GM23248 (cell line): ENCODE data around the gene IP6K1. TPM values are rescaled to one million over a fixed set of nuclear protein-coding genes. Genes with fewer than 3 reads are reported as not detected.

Source experiments
- DNase-seq: peaks from one replicate; pipeline ENCODE4 v3.0.0-alpha.2; 2015
- H2AFZ ChIP-seq: fragments of 200-600 bp; sonication (generic); 2 replicates; pipeline ENCODE4 v1.6.1; 2016; ENCODE audit warnings: antibody characterized with exemption
- H3F3A ChIP-seq: fragments of 200-600 bp; sonication (generic); 2 replicates; pipeline ENCODE4 v1.6.1; 2016; ENCODE audit warnings: mild to moderate bottlenecking, antibody characterized with exemption, mixed run types; ENCODE audit not compliant: insufficient read depth
- H3K27ac ChIP-seq: fragments of 200-600 bp; sonication (generic); 2 replicates; pipeline ENCODE4 v1.5.1; 2016; ENCODE audit warnings: mild to moderate bottlenecking
- H3K27me3 ChIP-seq: fragments of 200-600 bp; sonication (generic); replicated peaks from 2 replicates; pipeline ENCODE4 v1.6.1; 2016; ENCODE audit warnings: mild to moderate bottlenecking; ENCODE audit not compliant: insufficient read depth
- H3K36me3 ChIP-seq: fragments of 200-600 bp; sonication (generic); 2 replicates; pipeline ENCODE4 v1.6.1; 2016; ENCODE audit warnings: low read depth, mild to moderate bottlenecking
- H3K4me1 ChIP-seq: fragments of 200-600 bp; sonication (generic); 2 replicates; pipeline ENCODE4 v1.6.1; 2016; ENCODE audit warnings: mild to moderate bottlenecking; ENCODE audit not compliant: insufficient read depth
- H3K4me2 ChIP-seq: fragments of 200-600 bp; sonication (generic); one replicate; pipeline ENCODE4 v1.6.1; 2016; ENCODE audit warnings: mild to moderate bottlenecking; ENCODE audit not compliant: unreplicated experiment
- H3K4me3 ChIP-seq: fragments of 200-600 bp; sonication (generic); 2 replicates; pipeline ENCODE4 v1.5.1; 2016; ENCODE audit warnings: mild to moderate bottlenecking
- H3K79me2 ChIP-seq: fragments of 200-600 bp; sonication (generic); 2 replicates; pipeline ENCODE4 v1.6.1; 2016; ENCODE audit warnings: mild to moderate bottlenecking; ENCODE audit not compliant: insufficient read depth
- H3K9ac ChIP-seq: fragments of 200-600 bp; sonication (generic); 2 replicates; pipeline ENCODE4 v1.6.1; 2016; ENCODE audit warnings: mild to moderate bottlenecking
- H3K9me2 ChIP-seq: fragments of 200-600 bp; sonication (generic); 2 replicates; pipeline ENCODE4 v1.6.1; 2016; ENCODE audit warnings: mixed run types, mild to moderate bottlenecking, moderate library complexity; ENCODE audit not compliant: insufficient read depth
- H3K9me3 ChIP-seq: fragments of 200-600 bp; sonication (generic); one replicate; pipeline ENCODE4 v1.6.1; 2017; ENCODE audit warnings: low read depth
- H4K20me1 ChIP-seq: fragments of 200-600 bp; sonication (generic); 2 replicates; pipeline ENCODE4 v1.6.0; 2016; ENCODE audit not compliant: insufficient read depth
- EZH2 ChIP-seq: fragments of 200-600 bp; sonication (generic); IDR thresholded peaks from 2 replicates; pipeline ENCODE4 v1.6.1; 2018; ENCODE audit warnings: antibody characterized with exemption, mild to moderate bottlenecking; ENCODE audit not compliant: insufficient read depth, poor library complexity, severe bottlenecking
- EZH2phosphoT487 ChIP-seq: fragments of 200-600 bp; sonication (generic); IDR thresholded peaks from 2 replicates; pipeline ENCODE4 v1.6.1; 2018; ENCODE audit warnings: antibody characterized with exemption, moderate library complexity, mild to moderate bottlenecking, low read depth; ENCODE audit not compliant: insufficient read depth
- WGBS, 2 experiments: methylation state at CpG; one replicate each; pipeline ENCODE4 v1.1.6; 2015 to 2017; ENCODE audit warnings: low lambda C conversion rate in 2 of 2, low coverage in 1 of 2; ENCODE audit errors: missing lambda C conversion rate in 2 of 2; 5-methylcytosine and 5-hydroxymethylcytosine counted together
- in situ Hi-C: fragments of 300-500 bp; cut with MboI; formaldehyde crosslinking; loops from 2 replicates; pipeline ENCODE4 v1.15.0; 2020
- polyA plus RNA-seq: library from polyadenylated mRNA; unstranded; fragments of >200 nt; fragmentation: Nextera tagmentation; extraction: Ambion mirVana; gene quantifications from 2 replicates; pipeline ENCODE4 v1.2.1, GENCODE V29; 2016
- total RNA-seq: library from RNA; depleted of rRNA; stranded (reverse); fragments of >200 nt; shearing (Covaris generic); gene quantifications from 2 replicates; pipeline ENCODE4 v1.2.3, GENCODE V29; 2014

The IP6K1 gene
- total and polyA plus RNA-seq, 2 experiments from 2014 or later = 18.7 to 27.2 TPM

DNA sequence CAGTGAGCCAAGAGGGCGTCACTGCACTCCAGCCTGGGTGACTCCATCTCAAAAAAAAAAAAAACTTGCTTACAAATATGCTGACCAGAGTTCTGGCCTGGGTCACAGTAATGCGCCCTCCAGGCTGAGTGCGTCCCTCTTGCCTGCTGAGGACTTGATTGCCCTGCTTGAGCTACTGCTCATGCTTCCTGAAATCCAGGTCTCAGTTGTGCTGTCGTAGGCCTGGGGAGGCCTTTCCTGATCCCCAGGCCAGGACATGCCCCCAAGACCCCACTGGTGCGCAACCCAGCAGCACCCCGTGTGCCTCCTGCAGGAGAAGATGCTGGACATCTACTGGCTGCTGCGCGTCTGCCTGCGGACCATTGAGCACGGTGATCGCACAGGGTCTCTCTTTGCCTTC is 74.2 kb downstream of the IP6K1 start:
- H3K79me2 ChIP-seq = no peaks in the 10 kb centered on the region
- H3K9me2 ChIP-seq = no peaks in the 10 kb centered on the region
- H3K4me3 ChIP-seq = no peak overlapping the region
- H3K9ac ChIP-seq = no peak overlapping the region
- H3F3A ChIP-seq = no peaks in the 10 kb centered on the region
- H3K36me3 ChIP-seq = no peaks in the 10 kb centered on the region
- WGBS, 2 experiments = 94 to 95% methylated on average over 11 of the region's 11 CpGs
- no peak for TF ChIP-seq EZH2
- no peak for TF ChIP-seq EZH2phosphoT487
- no peaks in the 10 kb centered on the region for H3K27me3 ChIP-seq
- no peaks in the 10 kb centered on the region for H3K4me1 ChIP-seq
- no peaks in the 10 kb centered on the region for H3K9me3 ChIP-seq
- H3K4me2 ChIP-seq = no peak overlapping the region
- no peak for DNase-seq
- in situ Hi-C loops = no loop called here
- no peak overlapping the region for H3K27ac ChIP-seq
- H4K20me1 ChIP-seq = no peaks in the 10 kb centered on the region
- H2AFZ ChIP-seq = no peak overlapping the region

DNA sequence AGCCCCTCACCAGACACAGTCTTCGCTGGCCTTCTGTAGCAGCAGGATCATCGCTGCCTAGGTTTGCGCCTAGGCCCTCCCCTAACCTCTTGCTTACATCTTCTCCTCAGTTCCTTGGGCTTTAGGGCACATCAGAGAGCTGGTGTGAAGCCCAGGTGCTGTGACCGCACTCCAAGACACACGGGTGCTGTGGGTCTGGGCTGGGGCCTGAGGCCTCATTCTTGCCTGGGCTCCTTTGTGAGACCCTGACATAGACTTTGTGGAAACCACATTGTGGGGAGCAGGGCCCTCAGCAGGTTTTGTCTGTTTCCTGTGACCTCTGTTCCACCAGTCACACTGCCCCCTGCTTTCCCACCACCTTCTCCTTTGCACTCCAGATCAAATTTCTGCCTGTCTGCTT is 74.9 kb downstream of the IP6K1 start:
- Histone ChIP-seq H3K9me3 (no peaks in the 10 kb centered on the region), H2AFZ (no peak overlapping the region), H3K27ac (no peak overlapping the region), H3F3A (0 out of 2 replicates have a peak, but pooled peaks cover 3% of the 10 kb centered on the region), H3K79me2 (no peaks in the 10 kb centered on the region), H4K20me1 (no peaks in the 10 kb centered on the region), H3K9ac (no peak overlapping the region), H3K4me1 (no peaks in the 10 kb centered on the region), H3K9me2 (no peaks in the 10 kb centered on the region), H3K4me3 (no peak overlapping the region), H3K4me2 (no peak overlapping the region), H3K27me3 (no peaks in the 10 kb centered on the region), H3K36me3 (no peaks in the 10 kb centered on the region)
- TF ChIP-seq EZH2phosphoT487 = no peak
- no peak for TF ChIP-seq EZH2
- WGBS, 2 experiments = 96 to 99% methylated on average over 5 of the region's 5 CpGs
- in situ Hi-C loops = no loop called here
- DNase-seq = no peak

DNA sequence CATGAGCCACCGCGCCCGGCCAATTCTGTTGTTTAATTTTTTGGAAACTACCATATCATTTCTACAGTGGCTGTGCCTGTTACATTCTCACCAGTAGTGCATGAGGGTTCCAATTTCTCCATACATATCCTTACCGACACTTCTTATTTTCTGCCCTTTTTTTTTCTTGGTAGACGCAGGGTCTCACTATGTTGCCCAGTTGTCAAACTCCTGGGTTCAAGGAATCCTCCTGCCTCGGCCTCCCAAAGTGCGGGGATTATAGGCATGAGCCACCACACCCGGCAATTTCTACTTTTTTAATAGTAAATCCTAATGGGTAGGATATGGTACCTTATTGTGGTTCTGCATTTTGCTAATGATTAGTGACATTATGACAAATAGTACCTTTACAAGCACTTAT is 76.5 kb downstream of the IP6K1 start:
- no peak for DNase-seq
- WGBS, 2 experiments = 95 to 97% methylated on average over 8 of the region's 8 CpGs
- H3K27ac ChIP-seq = no peak overlapping the region
- no peak overlapping the region for H3K4me2 ChIP-seq
- H4K20me1 ChIP-seq = no peaks in the 10 kb centered on the region
- H3K9me2 ChIP-seq = no peaks in the 10 kb centered on the region
- no peaks in the 10 kb centered on the region for H3K4me1 ChIP-seq
- no peak overlapping the region for H3K9ac ChIP-seq
- H2AFZ ChIP-seq = no peak overlapping the region
- H3K27me3 ChIP-seq = no peaks in the 10 kb centered on the region
- no peaks in the 10 kb centered on the region for H3K9me3 ChIP-seq
- H3K79me2 ChIP-seq = no peaks in the 10 kb centered on the region
- 0 out of 2 replicates have a peak, but pooled peaks cover 4% of the 10 kb centered on the region for H3F3A ChIP-seq
- in situ Hi-C loops = no loop called here
- TF ChIP-seq EZH2phosphoT487 = no peak
- no peak for TF ChIP-seq EZH2
- no peak overlapping the region for H3K4me3 ChIP-seq
- no peaks in the 10 kb centered on the region for H3K36me3 ChIP-seq

DNA sequence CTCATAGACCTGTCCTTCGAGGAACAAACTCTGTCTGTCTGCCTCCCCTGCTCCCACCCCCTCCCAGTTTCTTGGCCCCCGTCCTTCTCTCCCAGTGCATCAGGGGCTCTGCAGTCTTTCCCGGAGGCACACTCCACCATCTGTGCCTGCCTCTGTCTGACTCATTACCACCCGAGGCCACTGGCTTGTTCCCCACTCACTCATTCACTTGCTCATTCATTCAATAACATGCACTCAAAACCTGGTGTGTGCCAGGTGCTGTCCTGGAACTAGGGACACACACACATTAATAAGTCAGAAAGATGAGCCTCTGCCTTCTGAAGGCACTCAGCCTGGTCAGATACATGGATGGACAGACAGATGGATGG is 79.2 kb downstream of the IP6K1 start:
- H3K4me2 ChIP-seq = no peak overlapping the region
- TF ChIP-seq EZH2phosphoT487 (no peak), EZH2 (no peak)
- H3K27me3 ChIP-seq = no peaks in the 10 kb centered on the region
- H3K9me3 ChIP-seq = no peaks in the 10 kb centered on the region
- no peaks in the 10 kb centered on the region for H3K9me2 ChIP-seq
- 0 out of 2 replicates have a peak, but pooled peaks cover 4% of the 10 kb centered on the region for H3F3A ChIP-seq
- 22 to 26% methylated on average over 3 to 4 of the region's 4 CpGs for WGBS, 2 experiments
- no peaks in the 10 kb centered on the region for H3K4me1 ChIP-seq
- no peaks in the 10 kb centered on the region for H3K79me2 ChIP-seq
- peak; percentile 64 for DNase-seq
- no peaks in the 10 kb centered on the region for H3K36me3 ChIP-seq
- no peak overlapping the region for H3K4me3 ChIP-seq
- no peak overlapping the region for H3K27ac ChIP-seq
- no peak overlapping the region for H3K9ac ChIP-seq
- no peak overlapping the region for H2AFZ ChIP-seq
- in situ Hi-C loops = no loop called here
- no peaks in the 10 kb centered on the region for H4K20me1 ChIP-seq

DNA sequence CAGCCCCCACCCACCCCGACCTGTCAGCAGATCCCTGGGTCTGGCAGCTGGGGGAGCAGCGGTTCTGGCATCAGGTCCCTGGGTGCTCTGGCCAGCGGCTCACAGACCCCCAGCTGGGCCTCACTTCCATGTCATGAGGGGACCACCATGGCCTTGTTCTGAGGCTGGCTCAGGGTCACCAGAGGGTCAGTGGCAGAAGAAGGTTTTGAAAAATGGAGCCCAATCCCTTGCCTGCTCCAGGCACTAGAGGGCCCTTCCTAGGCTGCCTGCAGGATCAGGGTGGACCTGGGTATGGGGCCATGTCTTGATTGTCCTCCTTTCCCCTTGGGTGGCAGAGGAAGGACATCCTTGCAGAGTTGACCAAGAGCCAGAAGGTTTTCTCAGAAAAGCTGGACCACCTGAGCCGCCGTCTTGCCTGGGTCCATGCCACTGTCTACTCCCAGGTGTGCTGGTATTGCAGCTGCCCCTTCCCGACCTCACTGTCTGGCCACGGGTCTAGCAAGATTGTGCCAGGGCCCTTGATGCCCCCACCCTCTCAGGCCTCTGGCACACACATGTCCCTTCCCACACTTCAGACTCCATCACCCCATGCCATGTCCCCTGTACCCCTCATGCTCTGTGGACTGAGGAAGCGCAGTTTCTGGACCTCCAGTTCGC is 79.8 kb downstream of the IP6K1 start:
- H3K4me3 ChIP-seq = no peak overlapping the region
- H3K4me2 ChIP-seq = no peak overlapping the region
- H3K36me3 ChIP-seq = no peaks in the 10 kb centered on the region
- WGBS, 2 experiments = 60 to 74% methylated on average over 6 to 9 of the region's 9 CpGs
- H3K27ac ChIP-seq = no peak overlapping the region
- in situ Hi-C loops = no loop called here
- no peaks in the 10 kb centered on the region for H3K9me3 ChIP-seq
- no peaks in the 10 kb centered on the region for H3K4me1 ChIP-seq
- H3F3A ChIP-seq = 0 out of 2 replicates have a peak, but pooled peaks cover 4% of the 10 kb centered on the region
- no peaks in the 10 kb centered on the region for H3K9me2 ChIP-seq
- DNase-seq = no peak
- H4K20me1 ChIP-seq = no peaks in the 10 kb centered on the region
- no peak for TF ChIP-seq EZH2
- TF ChIP-seq EZH2phosphoT487 = no peak
- no peak overlapping the region for H3K9ac ChIP-seq
- no peaks in the 10 kb centered on the region for H3K27me3 ChIP-seq
- H3K79me2 ChIP-seq = no peaks in the 10 kb centered on the region
- H2AFZ ChIP-seq = no peak overlapping the region
